ENCODE measurements around the gene SDR42E2.

DNA sequence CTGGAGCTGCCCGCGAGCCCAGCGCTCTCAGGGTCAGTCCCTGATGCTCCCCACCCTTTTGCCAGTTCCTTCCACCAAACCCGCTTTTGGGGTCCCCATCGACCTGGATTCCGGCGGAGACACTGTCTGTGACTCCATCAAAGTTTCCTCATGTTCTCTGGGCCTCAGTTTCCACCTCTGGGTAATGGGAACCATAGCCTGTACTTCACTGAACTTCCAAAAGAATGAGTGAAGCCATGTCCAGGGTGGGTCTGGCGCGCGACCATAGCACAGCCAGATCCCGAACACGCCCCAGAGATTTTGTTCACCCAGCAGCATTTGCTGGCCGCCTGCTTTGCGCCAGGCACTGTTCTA, 327 bp downstream of the SDR42E2 start:
- TF ChIP-seq, protein P1, sequence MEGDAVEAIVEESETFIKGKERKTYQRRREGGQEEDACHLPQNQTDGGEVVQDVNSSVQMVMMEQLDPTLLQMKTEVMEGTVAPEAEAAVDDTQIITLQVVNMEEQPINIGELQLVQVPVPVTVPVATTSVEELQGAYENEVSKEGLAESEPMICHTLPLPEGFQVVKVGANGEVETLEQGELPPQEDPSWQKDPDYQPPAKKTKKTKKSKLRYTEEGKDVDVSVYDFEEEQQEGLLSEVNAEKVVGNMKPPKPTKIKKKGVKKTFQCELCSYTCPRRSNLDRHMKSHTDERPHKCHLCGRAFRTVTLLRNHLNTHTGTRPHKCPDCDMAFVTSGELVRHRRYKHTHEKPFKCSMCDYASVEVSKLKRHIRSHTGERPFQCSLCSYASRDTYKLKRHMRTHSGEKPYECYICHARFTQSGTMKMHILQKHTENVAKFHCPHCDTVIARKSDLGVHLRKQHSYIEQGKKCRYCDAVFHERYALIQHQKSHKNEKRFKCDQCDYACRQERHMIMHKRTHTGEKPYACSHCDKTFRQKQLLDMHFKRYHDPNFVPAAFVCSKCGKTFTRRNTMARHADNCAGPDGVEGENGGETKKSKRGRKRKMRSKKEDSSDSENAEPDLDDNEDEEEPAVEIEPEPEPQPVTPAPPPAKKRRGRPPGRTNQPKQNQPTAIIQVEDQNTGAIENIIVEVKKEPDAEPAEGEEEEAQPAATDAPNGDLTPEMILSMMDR (IDR thresholded peaks at IDR 0.05): no peak
- TF ChIP-seq POLR2A (IDR thresholded peaks at IDR 0.05) (no peak), POLR2AphosphoS5 (IDR thresholded peaks at IDR 0.05) (no peak), EP300 (IDR thresholded peaks at IDR 0.05) (no peak)
